H9 (cell line): ENCODE results near the gene FBP2. TPM values are rescaled to one million over a fixed set of nuclear protein-coding genes. Genes with fewer than 3 reads are reported as not detected.

Experiments used
- DNase-seq: peaks from one replicate; pipeline ENCODE4 v3.0.0-alpha.2; 2017
- H2AFZ ChIP-seq: one replicate; pipeline ENCODE4 v1.6.1; 2013; ENCODE audit warnings: mild to moderate bottlenecking, low read length, control low read depth, moderate library complexity
- H2AK5ac ChIP-seq: 2 replicates; pipeline ENCODE4 v1.6.1; 2013; ENCODE audit warnings: low read length, control low read depth, mixed read lengths; ENCODE audit not compliant: insufficient read length
- H2BK120ac ChIP-seq: one replicate; pipeline ENCODE4 v1.6.1; 2013; ENCODE audit warnings: low read depth, mild to moderate bottlenecking, low read length, control low read depth, inconsistent platforms; ENCODE audit not compliant: poor library complexity, severe bottlenecking
- H2BK12ac ChIP-seq: 2 replicates; pipeline ENCODE4 v1.6.1; 2013; ENCODE audit warnings: low read length, control low read depth, mixed read lengths, low read depth; ENCODE audit not compliant: insufficient read length
- H2BK15ac ChIP-seq: 2 replicates; pipeline ENCODE4 v1.6.1; 2013; ENCODE audit warnings: low read depth, low read length, control low read depth
- H2BK20ac ChIP-seq: one replicate; pipeline ENCODE4 v1.6.1; 2013; ENCODE audit warnings: low read depth, mild to moderate bottlenecking, low read length, control low read depth, inconsistent platforms; ENCODE audit not compliant: poor library complexity, severe bottlenecking
- H2BK5ac ChIP-seq: 2 replicates; pipeline ENCODE4 v1.6.1; 2013; ENCODE audit warnings: low read length, control low read depth, mixed read lengths; ENCODE audit not compliant: insufficient read length
- H3K14ac ChIP-seq: 2 replicates; pipeline ENCODE4 v1.6.1; 2013; ENCODE audit warnings: low read length, control low read depth; ENCODE audit not compliant: insufficient read depth
- H3K18ac ChIP-seq: 2 replicates; pipeline ENCODE4 v1.6.1; 2013; ENCODE audit warnings: low read depth, mild to moderate bottlenecking, mixed read lengths, low read length, control low read depth; ENCODE audit not compliant: insufficient read length
- H3K23ac ChIP-seq: 2 replicates; pipeline ENCODE4 v1.6.1; 2013; ENCODE audit warnings: low read length, control low read depth, mixed read lengths, low read depth; ENCODE audit not compliant: insufficient read length
- H3K23me2 ChIP-seq: 2 replicates; pipeline ENCODE4 v1.6.1; 2013; ENCODE audit warnings: low read depth, mild to moderate bottlenecking, mixed read lengths, low read length, control low read depth; ENCODE audit not compliant: insufficient read length, poor library complexity, severe bottlenecking
- H3K27ac ChIP-seq: 2 replicates; pipeline ENCODE4 v1.5.1; 2013; ENCODE audit warnings: low read length, control low read depth, mixed read lengths, low read depth; ENCODE audit not compliant: insufficient read length
- H3K27me3 ChIP-seq: 2 replicates; pipeline ENCODE4 v1.6.1; 2013; ENCODE audit warnings: low read length, control low read depth, inconsistent platforms; ENCODE audit not compliant: insufficient read depth
- H3K4ac ChIP-seq: 2 replicates; pipeline ENCODE4 v1.6.1; 2013; ENCODE audit warnings: low read depth, mild to moderate bottlenecking, control low read depth, inconsistent platforms, low read length, moderate library complexity
- H3K4me1 ChIP-seq: 2 replicates; pipeline ENCODE4 v1.6.1; 2013; ENCODE audit warnings: low read length, control low read depth, inconsistent platforms; ENCODE audit not compliant: insufficient read depth
- H3K4me2 ChIP-seq: 2 replicates; pipeline ENCODE4 v1.6.1; 2013; ENCODE audit warnings: low read length, control low read depth, mixed read lengths; ENCODE audit not compliant: insufficient read length, insufficient read depth
- H3K56ac ChIP-seq: 2 replicates; pipeline ENCODE4 v1.6.1; 2013; ENCODE audit warnings: low read depth, mild to moderate bottlenecking, mixed read lengths, low read length, control low read depth; ENCODE audit not compliant: insufficient read length
- H3K79me1 ChIP-seq: 2 replicates; pipeline ENCODE4 v1.6.1; 2013; ENCODE audit warnings: low read depth, mild to moderate bottlenecking, moderate library complexity, low read length, control low read depth, inconsistent platforms; ENCODE audit not compliant: insufficient read depth, poor library complexity, severe bottlenecking
- H3K79me2 ChIP-seq: 2 replicates; pipeline ENCODE4 v1.6.1; 2013; ENCODE audit warnings: low read length, control low read depth, inconsistent platforms; ENCODE audit not compliant: insufficient read depth
- H3K9ac ChIP-seq: 2 replicates; pipeline ENCODE4 v1.6.1; 2013; ENCODE audit warnings: low read length, control low read depth, mixed read lengths; ENCODE audit not compliant: insufficient read length; ENCODE audit errors: extremely low read depth
- H3K9me3 ChIP-seq: one replicate; pipeline ENCODE4 v1.6.1; 2013; ENCODE audit warnings: low read depth, low read length, inconsistent platforms; ENCODE audit not compliant: control insufficient read depth
- H3T11ph ChIP-seq: one replicate; pipeline ENCODE4 v1.6.1; 2013; ENCODE audit warnings: mild to moderate bottlenecking, low read length, control low read depth, inconsistent platforms
- H4K20me1 ChIP-seq: one replicate; pipeline ENCODE4 v1.6.1; 2013; ENCODE audit not compliant: control insufficient read depth, insufficient read length, insufficient read depth
- H4K5ac ChIP-seq: 2 replicates; pipeline ENCODE4 v1.6.1; 2013; ENCODE audit warnings: low read depth, mild to moderate bottlenecking, mixed read lengths, low read length, control low read depth; ENCODE audit not compliant: insufficient read length
- H4K8ac ChIP-seq: replicated peaks from 2 replicates; pipeline ENCODE4 v1.6.1; 2013; ENCODE audit warnings: low read length, control low read depth, mixed read lengths, low read depth; ENCODE audit not compliant: insufficient read length
- H4K91ac ChIP-seq: 2 replicates; pipeline ENCODE4 v1.6.1; 2013; ENCODE audit warnings: low read depth, mild to moderate bottlenecking, moderate library complexity, mixed read lengths, low read length, control low read depth; ENCODE audit not compliant: insufficient read length
- H3K27ac Mint-ChIP-seq, 3 experiments: 2 replicates in 2 of 3; 3 replicates in 1 of 3; pipeline ENCODE4 v1.8.0; 2020 to 2021; ENCODE audit warnings: mixed read lengths in 3 of 3, mild to moderate bottlenecking in 1 of 3, moderate library complexity in 1 of 3
- H3K27me3 Mint-ChIP-seq: 2 replicates; pipeline ENCODE4 v1.8.0; 2021; ENCODE audit warnings: low read depth, mild to moderate bottlenecking, moderate library complexity, mixed read lengths
- H3K36me3 Mint-ChIP-seq, 3 experiments: 2 replicates in 2 of 3; 3 replicates in 1 of 3; pipeline ENCODE4 v1.8.0; 2020 to 2021; ENCODE audit warnings: low read depth in 3 of 3, mixed read lengths in 3 of 3; ENCODE audit not compliant: insufficient read depth in 1 of 3
- H3K4me1 Mint-ChIP-seq, 2 experiments: 2 replicates each; pipeline ENCODE4 v1.8.0; 2020; ENCODE audit warnings: mixed read lengths in 2 of 2
- H3K4me3 Mint-ChIP-seq, 2 experiments: 2 replicates in 1 of 2; 3 replicates in 1 of 2; pipeline ENCODE4 v1.8.0; 2020 to 2021; ENCODE audit warnings: mild to moderate bottlenecking in 2 of 2, mixed read lengths in 2 of 2, moderate library complexity in 1 of 2
- H3K9me3 Mint-ChIP-seq, 2 experiments: 2 replicates in 1 of 2; 3 replicates in 1 of 2; pipeline ENCODE4 v1.8.0; 2020; ENCODE audit warnings: mild to moderate bottlenecking in 2 of 2, mixed read lengths in 2 of 2, moderate library complexity in 1 of 2
- WGBS: extraction: QIAGEN DNeasy Blood & Tissue Kit; methylation state at CpG from one replicate; pipeline ENCODE4 v1.1.7; 2013; ENCODE audit warnings: missing lambda C conversion rate, low lambda C conversion rate, mixed read lengths; ENCODE audit not compliant: insufficient read length; ENCODE audit errors: extremely low coverage; 5-methylcytosine and 5-hydroxymethylcytosine counted together
- total RNA-seq: library from RNA; stranded (reverse); gene quantifications from 2 replicates; pipeline ENCODE4 v1.2.1, GENCODE V29; 2021
- TF ChIP-seq, protein P1 (sequence below): fragments of 200-600 bp; sonication (generic); conservative IDR thresholded peaks from 3 replicates; pipeline ENCODE4 v1.8.0; 2021; ENCODE audit warnings: antibody characterized with exemption, mild to moderate bottlenecking

The FBP2 gene
- total RNA-seq, 1 experiment from 2014 or later, result not detected

DNA sequence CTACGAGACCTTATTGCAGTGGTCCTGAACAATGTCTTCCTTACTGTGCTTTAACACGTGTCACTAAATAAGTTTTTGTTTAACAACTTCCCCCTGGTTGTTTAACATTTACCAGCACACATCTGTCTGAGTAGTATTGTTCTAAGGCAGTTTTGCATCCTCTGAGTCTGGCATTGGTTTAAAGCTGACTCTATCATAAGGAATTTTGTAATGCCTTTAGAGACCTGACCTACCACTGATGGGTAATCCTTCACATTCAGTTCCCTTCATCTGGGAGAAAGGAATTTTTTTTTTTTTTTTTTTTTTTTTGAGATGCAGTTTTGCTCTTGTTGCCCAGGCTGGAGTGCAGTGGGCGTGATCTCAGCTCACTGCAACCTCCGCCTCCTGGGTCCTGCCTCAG is 58.7 kb downstream of the FBP2 start:
- TF ChIP-seq, protein P1, sequence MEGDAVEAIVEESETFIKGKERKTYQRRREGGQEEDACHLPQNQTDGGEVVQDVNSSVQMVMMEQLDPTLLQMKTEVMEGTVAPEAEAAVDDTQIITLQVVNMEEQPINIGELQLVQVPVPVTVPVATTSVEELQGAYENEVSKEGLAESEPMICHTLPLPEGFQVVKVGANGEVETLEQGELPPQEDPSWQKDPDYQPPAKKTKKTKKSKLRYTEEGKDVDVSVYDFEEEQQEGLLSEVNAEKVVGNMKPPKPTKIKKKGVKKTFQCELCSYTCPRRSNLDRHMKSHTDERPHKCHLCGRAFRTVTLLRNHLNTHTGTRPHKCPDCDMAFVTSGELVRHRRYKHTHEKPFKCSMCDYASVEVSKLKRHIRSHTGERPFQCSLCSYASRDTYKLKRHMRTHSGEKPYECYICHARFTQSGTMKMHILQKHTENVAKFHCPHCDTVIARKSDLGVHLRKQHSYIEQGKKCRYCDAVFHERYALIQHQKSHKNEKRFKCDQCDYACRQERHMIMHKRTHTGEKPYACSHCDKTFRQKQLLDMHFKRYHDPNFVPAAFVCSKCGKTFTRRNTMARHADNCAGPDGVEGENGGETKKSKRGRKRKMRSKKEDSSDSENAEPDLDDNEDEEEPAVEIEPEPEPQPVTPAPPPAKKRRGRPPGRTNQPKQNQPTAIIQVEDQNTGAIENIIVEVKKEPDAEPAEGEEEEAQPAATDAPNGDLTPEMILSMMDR, result no peak
- Mint-ChIP-seq H3K27ac (no peak overlapping the region), H3K4me1 (no peaks in the 10 kb centered on the region), H3K4me3 (no peak overlapping the region), H3K9me3 (no peaks in the 10 kb centered on the region), H3K36me3 (no peaks in the 10 kb centered on the region; a peak in 1 of 7 replicates), H3K27me3 (no peaks in the 10 kb centered on the region)
- Histone ChIP-seq H3K4ac (no peak overlapping the region), H3T11ph (no peak overlapping the region), H3K9ac (no peak overlapping the region), H3K79me2 (no peaks in the 10 kb centered on the region), H3K4me2 (no peak overlapping the region), H3K14ac (no peak overlapping the region), H3K27me3 (no peaks in the 10 kb centered on the region), H3K56ac (no peak overlapping the region), H2BK12ac (no peak overlapping the region), H3K27ac (no peak overlapping the region), H3K9me3 (no peaks in the 10 kb centered on the region), H2BK5ac (no peak overlapping the region), H3K18ac (no peak overlapping the region), H3K23me2 (no peaks in the 10 kb centered on the region), H3K4me1 (no peaks in the 10 kb centered on the region), H3K23ac (no peak overlapping the region), H3K79me1 (no peaks in the 10 kb centered on the region), H4K20me1 (no peaks in the 10 kb centered on the region), H2BK20ac (no peak overlapping the region), H2AFZ (no peak overlapping the region), H4K5ac (no peak overlapping the region), H4K8ac (no peak overlapping the region), H4K91ac (no peak overlapping the region), H2BK120ac (no peak overlapping the region), H2AK5ac (no peak overlapping the region), H2BK15ac (no peak overlapping the region)
- no peak for DNase-seq
- WGBS, result no CpG with 5 or more reads among the region's 4 CpGs
